Measurements from ENCODE around the gene TP53I11. TPM values are rescaled to one million over a fixed set of nuclear protein-coding genes. Genes with fewer than 3 reads are reported as not detected.

Gene TP53I11
- total RNA-seq, 1 experiment from 2014 or later: 94.2 TPM

GRCh38 chr11:44910591-44910990 lies 40.1 kb downstream of the TP53I11 start:
- Histone ChIP-seq H2BK20ac (ENCODE audit: low read depth, low read length, poor library complexity, severe bottlenecking) (no peak overlapping the region), H2AK5ac (ENCODE audit: insufficient read length, low read length) (no peak overlapping the region), H2BK5ac (ENCODE audit: insufficient read length, low read length) (no peak overlapping the region), H3K4ac (ENCODE audit: low read depth, low read length) (no peak overlapping the region), H4K91ac (ENCODE audit: insufficient read length, low read depth, low read length) (no peak overlapping the region), H3K79me2 (ENCODE audit: insufficient read depth, low read length) (no peaks in the 10 kb centered on the region), H3K56ac (ENCODE audit: insufficient read length, low read depth, low read length) (no peak overlapping the region), H3K79me1 (ENCODE audit: insufficient read depth, low read depth, low read length, poor library complexity, severe bottlenecking) (no peaks in the 10 kb centered on the region), H3K18ac (ENCODE audit: insufficient read length, low read depth, low read length) (no peak overlapping the region), H4K8ac (replicated peaks; ENCODE audit: insufficient read length, low read depth, low read length) (no peak overlapping the region), H2BK15ac (ENCODE audit: low read depth, low read length) (no peak overlapping the region), H2AFZ (ENCODE audit: low read length) (no peak overlapping the region), H3K4me2 (ENCODE audit: insufficient read depth, insufficient read length, low read length) (no peak overlapping the region), H3K14ac (ENCODE audit: insufficient read depth, low read length) (no peak overlapping the region), H3K9ac (ENCODE audit: extremely low read depth, insufficient read length, low read length) (no peak overlapping the region), H3K4me1 (ENCODE audit: insufficient read depth, low read length) (peaks cover 3% of the 10 kb centered on the region; the same call in 1 of the 2 replicates), H3K23me2 (ENCODE audit: insufficient read length, low read depth, low read length, poor library complexity, severe bottlenecking) (no peaks in the 10 kb centered on the region), H2BK12ac (ENCODE audit: insufficient read length, low read depth, low read length) (no peak overlapping the region), H3T11ph (ENCODE audit: low read length) (no peak overlapping the region), H2BK120ac (ENCODE audit: low read depth, low read length, poor library complexity, severe bottlenecking) (no peak overlapping the region), H3K23ac (ENCODE audit: insufficient read length, low read depth, low read length) (no peak overlapping the region), H3K27ac (ENCODE audit: insufficient read length, low read depth, low read length) (no peak overlapping the region), H4K5ac (ENCODE audit: insufficient read length, low read depth, low read length) (no peak overlapping the region), H3K9me3 (ENCODE audit: control insufficient read depth, low read depth, low read length) (no peaks in the 10 kb centered on the region), H3K27me3 (ENCODE audit: insufficient read depth, low read length) (no peaks in the 10 kb centered on the region), H4K20me1 (ENCODE audit: control insufficient read depth, insufficient read depth, insufficient read length) (no peaks in the 10 kb centered on the region)
- Mint-ChIP-seq H3K27me3 (ENCODE audit: low read depth) (peaks cover 1% of the 10 kb centered on the region; the same call in 1 of the 2 replicates), H3K4me1 (peaks cover 35 to 50% of the 10 kb centered on the region in 2 experiments), H3K36me3 (ENCODE audit: insufficient read depth in 1 of 3, low read depth in 3 of 3) (no peaks in the 10 kb centered on the region), H3K4me3 (no peak overlapping the region; a peak in 1 of 5 replicates), H3K27ac (no peak overlapping the region; a peak in 1 of 7 replicates), H3K9me3 (no peaks in the 10 kb centered on the region; a peak in 1 of 5 replicates)
- WGBS (ENCODE audit: extremely low coverage, insufficient read length, low lambda C conversion rate): no CpG with 5 or more reads among the region's 9 CpGs
- no peak for TF ChIP-seq CTCF (conservative IDR thresholded peaks at IDR 0.05)
- DNase-seq: no peak
